ENCODE measurements around the gene MUC6.

Gene MUC6

GRCh38 chr11:1074244-1075221 is 38.0 kb upstream of the MUC6 start, which contains the start of gene MUC2:
Gene MUC2, plus strand, starts transcription at chr11:1074874.
- no peak for ATAC-seq
- H3K4me1 Mint-ChIP-seq: no peaks in the 10 kb centered on the region
- H3K9me3 Mint-ChIP-seq: no peaks in the 10 kb centered on the region
- no peaks in the 10 kb centered on the region for H3K36me3 Mint-ChIP-seq
- no peak for DNase-seq (ENCODE audit: low spot score in 2 of 2)
- no peak within 1 kb of the TSS for H3K27ac Mint-ChIP-seq
- H3K4me3 Mint-ChIP-seq: no peak within 1 kb of the TSS

- Mint-ChIP-seq H3K27ac (no peak overlapping the region), H3K4me1 (no peaks in the 10 kb centered on the region), H3K36me3 (no peaks in the 10 kb centered on the region), H3K9me3 (no peaks in the 10 kb centered on the region), H3K4me3 (no peak overlapping the region)
- ATAC-seq: no peak
- no peak for DNase-seq (ENCODE audit: low spot score in 2 of 2)
These were observed 37.3 kb upstream of the MUC6 start for GRCh38 chr11:1073851-1074243.

GRCh38 chr11:1073261-1073724 is 36.8 kb upstream of the MUC6 start:
- DNase-seq (ENCODE audit: low spot score in 2 of 2): no peak
- no peaks in the 10 kb centered on the region for H3K9me3 Mint-ChIP-seq
- no peaks in the 10 kb centered on the region for H3K36me3 Mint-ChIP-seq
- H3K27ac Mint-ChIP-seq: no peak overlapping the region
- H3K4me3 Mint-ChIP-seq: no peak overlapping the region
- H3K4me1 Mint-ChIP-seq: no peaks in the 10 kb centered on the region
- no peak for ATAC-seq

GRCh38 chr11:1072821-1073231 is 36.3 kb upstream of the MUC6 start:
- ATAC-seq (no peak), DNase-seq (ENCODE audit: low spot score in 2 of 2) (no peak)
- no peak overlapping the region for H3K27ac Mint-ChIP-seq
- H3K36me3 Mint-ChIP-seq: no peaks in the 10 kb centered on the region
- H3K9me3 Mint-ChIP-seq: no peaks in the 10 kb centered on the region
- no peak overlapping the region for H3K4me3 Mint-ChIP-seq
- H3K4me1 Mint-ChIP-seq: no peaks in the 10 kb centered on the region

DNA sequence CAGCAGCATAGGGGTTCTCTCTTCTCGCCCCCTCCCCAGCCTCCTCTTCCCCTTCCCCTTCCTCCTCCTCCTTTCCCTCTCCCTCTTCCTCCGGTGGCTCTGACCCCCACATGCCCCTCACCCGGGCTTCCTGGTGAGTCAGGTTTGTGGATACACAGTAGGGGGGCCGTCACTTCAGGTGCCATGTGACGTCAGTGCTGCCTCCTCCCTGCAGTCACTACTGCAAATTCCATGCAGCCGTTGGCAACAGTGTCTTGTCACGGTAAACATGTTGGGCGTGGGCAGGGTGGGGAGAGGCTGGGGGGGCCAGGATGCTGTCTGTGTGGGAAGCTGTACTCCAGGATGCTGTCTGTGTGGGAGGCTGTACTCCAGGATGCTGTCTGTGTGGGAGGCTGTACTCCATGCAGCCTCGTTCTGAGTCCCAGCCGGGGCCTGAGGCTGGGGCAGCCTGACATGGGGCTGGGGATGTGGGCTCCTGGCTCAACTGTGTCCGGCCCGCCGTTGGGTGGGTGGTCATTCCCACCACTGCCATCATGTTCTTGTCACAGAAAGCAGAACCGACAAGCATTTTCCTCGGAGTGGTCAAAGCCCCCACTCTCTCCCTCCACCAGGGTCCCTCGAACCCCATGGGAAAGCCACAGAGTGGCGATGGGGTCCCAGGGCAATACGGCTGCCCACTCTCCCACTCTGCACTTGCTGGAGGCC is 35.8 kb upstream of the MUC6 start:
- Mint-ChIP-seq H3K36me3 (no peaks in the 10 kb centered on the region), H3K9me3 (no peaks in the 10 kb centered on the region), H3K4me1 (no peaks in the 10 kb centered on the region), H3K4me3 (no peak overlapping the region), H3K27ac (no peak overlapping the region)
- DNase-seq (ENCODE audit: low spot score in 2 of 2) (no peak), ATAC-seq (no peak)

GRCh38 chr11:1071571-1072115 is 35.1 kb upstream of the MUC6 start:
- Mint-ChIP-seq H3K4me1 (no peaks in the 10 kb centered on the region), H3K27ac (no peak overlapping the region), H3K36me3 (no peaks in the 10 kb centered on the region), H3K4me3 (no peak overlapping the region), H3K9me3 (no peaks in the 10 kb centered on the region)
- no peak for ATAC-seq
- no peak for DNase-seq (ENCODE audit: low spot score in 2 of 2)

DNA sequence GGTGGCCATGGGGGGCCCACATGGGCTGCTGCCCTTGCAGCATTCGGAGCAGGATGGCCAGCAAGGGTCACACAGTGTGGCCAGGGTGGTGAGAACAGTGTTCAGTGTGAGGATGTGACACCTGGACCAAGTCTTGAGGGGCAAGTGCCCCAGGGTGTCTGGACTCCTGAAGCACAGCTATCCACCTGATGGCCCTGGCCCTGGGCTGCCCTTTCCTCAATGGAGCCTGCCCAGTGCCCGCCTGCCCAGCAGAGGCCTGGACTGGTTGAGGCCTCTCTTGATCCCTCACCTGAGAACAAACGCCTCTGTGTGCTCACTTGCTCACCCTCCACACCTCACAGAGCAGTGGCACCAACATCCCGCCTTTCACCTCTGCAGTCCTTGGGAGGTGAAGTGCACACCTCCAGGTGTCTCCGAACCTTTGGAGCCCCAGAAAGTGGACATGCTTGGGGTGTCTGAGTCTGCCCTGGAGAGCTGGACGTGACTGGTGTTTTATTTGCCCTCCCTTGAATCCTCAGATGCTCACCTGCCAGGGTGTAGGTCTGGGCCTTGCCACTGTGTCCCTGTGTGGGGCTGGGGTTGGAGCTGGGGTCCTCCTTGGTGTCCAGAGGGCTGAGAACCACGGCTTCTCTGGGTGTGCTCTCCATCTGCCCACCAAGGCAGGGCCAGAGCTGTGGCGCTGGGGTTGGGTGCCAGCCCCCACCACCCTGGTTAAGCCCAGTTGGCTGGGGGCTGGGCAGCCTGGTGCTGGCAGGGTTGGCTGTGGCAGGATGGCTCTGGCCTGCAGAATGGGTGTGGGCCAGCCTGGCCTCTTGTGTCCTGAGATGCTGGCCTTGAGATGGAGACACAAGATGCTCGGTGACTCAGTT is 34.3 kb upstream of the MUC6 start:
- no peak overlapping the region for H3K27ac Mint-ChIP-seq
- ATAC-seq (no peak), DNase-seq (ENCODE audit: low spot score in 2 of 2) (no peak)
- H3K4me3 Mint-ChIP-seq: no peak overlapping the region
- H3K4me1 Mint-ChIP-seq: no peaks in the 10 kb centered on the region
- no peaks in the 10 kb centered on the region for H3K36me3 Mint-ChIP-seq
- H3K9me3 Mint-ChIP-seq: no peaks in the 10 kb centered on the region

DNA sequence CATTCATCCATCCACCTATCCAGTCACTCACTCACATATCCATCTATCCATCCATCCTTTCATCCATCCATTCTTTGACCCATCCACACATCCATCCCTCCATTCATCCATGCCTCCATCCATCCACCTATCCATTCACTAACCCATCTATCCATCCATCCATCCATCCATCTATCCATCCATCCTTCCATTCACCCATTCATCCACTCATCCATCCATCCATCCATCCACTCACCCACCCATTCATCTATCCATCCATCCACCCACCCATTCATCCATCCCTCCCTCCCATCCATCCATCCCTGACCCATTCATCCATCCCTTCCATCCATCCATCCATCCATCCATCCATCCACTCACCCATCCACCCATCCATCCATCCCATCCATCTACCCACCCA is 33.2 kb upstream of the MUC6 start:
- Mint-ChIP-seq H3K9me3 (no peaks in the 10 kb centered on the region), H3K4me1 (no peaks in the 10 kb centered on the region), H3K27ac (no peak overlapping the region), H3K36me3 (no peaks in the 10 kb centered on the region), H3K4me3 (no peak overlapping the region)
- ATAC-seq (no peak), DNase-seq (ENCODE audit: low spot score in 2 of 2) (no peak)

GRCh38 chr11:1067812-1068496 is 31.4 kb upstream of the MUC6 start:
- Mint-ChIP-seq H3K4me3 (no peak overlapping the region), H3K4me1 (no peaks in the 10 kb centered on the region), H3K27ac (no peak overlapping the region), H3K36me3 (no peaks in the 10 kb centered on the region), H3K9me3 (no peaks in the 10 kb centered on the region)
- DNase-seq (ENCODE audit: low spot score in 2 of 2): no peak
- ATAC-seq: no peak

GRCh38 chr11:1064167-1064566 is 27.6 kb upstream of the MUC6 start:
- no peak for ATAC-seq
- Mint-ChIP-seq H3K9me3 (peaks cover 5% of the 10 kb centered on the region), H3K27ac (no peak overlapping the region)

GRCh38 chr11:1062075-1062820 is 25.7 kb upstream of the MUC6 start:
- no peaks in the 10 kb centered on the region for H3K36me3 Mint-ChIP-seq
- H3K9me3 Mint-ChIP-seq: peaks cover 5% of the 10 kb centered on the region
- H3K4me1 Mint-ChIP-seq: no peaks in the 10 kb centered on the region
- no peak overlapping the region for H3K4me3 Mint-ChIP-seq
- no peak overlapping the region for H3K27ac Mint-ChIP-seq
- no peak for ATAC-seq
- DNase-seq (ENCODE audit: low spot score in 2 of 2): no peak

More at GRCh38 chr11:1064167-1064566, 27.6 kb upstream of the MUC6 start:
- Mint-ChIP-seq H3K4me1 (no peaks in the 10 kb centered on the region), H3K4me3 (no peak overlapping the region), H3K36me3 (no peaks in the 10 kb centered on the region)
- no peak for DNase-seq (ENCODE audit: low spot score in 2 of 2)

DNA sequence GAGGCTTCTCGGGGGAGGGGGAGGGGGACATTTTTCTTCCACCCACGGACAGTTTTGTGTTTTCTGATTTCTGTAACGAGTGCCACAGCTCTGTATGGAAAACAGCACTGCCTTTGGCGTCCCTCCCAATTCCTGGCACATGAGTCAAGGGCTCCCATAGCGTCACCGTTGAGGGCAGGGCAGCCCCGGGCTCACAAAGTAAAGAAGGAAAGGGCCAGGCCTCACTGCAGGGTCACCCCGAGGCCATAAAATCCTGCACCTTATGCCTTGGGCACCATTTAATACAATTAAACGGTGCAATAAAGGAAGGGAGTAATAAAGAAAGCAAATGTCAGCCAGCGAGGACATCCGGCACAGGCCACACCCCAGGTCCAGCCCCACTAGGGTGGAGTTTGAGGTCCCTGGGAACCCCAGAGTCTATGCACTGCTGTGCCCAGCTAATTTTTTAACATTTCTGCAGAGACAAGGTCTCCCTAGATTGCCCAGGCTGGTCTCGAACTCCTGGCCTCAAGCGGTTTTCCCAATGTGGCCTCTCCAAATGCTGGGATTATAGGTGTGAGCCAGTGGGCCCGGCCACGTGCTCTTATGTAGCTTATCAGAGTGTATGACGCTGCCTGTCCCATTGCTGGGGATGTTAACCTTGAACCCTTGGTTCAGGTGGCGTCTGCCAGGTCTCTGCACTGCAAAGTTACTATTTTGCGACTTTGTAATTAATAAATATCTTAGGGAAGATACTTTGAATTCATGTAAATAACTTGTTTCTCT is 24.5 kb upstream of the MUC6 start:
- no peak for DNase-seq (ENCODE audit: low spot score in 2 of 2)
- H3K9me3 Mint-ChIP-seq: peaks cover 5% of the 10 kb centered on the region
- ATAC-seq: no peak
- no peak overlapping the region for H3K27ac Mint-ChIP-seq
- H3K4me1 Mint-ChIP-seq: no peaks in the 10 kb centered on the region
- H3K36me3 Mint-ChIP-seq: no peaks in the 10 kb centered on the region
- no peak overlapping the region for H3K4me3 Mint-ChIP-seq

GRCh38 chr11:1060410-1060809 is 23.9 kb upstream of the MUC6 start:
- ATAC-seq: no peak
- Mint-ChIP-seq H3K4me3 (no peak overlapping the region), H3K36me3 (no peaks in the 10 kb centered on the region), H3K9me3 (peaks cover 5% of the 10 kb centered on the region), H3K27ac (no peak overlapping the region), H3K4me1 (no peaks in the 10 kb centered on the region)
- no peak for DNase-seq (ENCODE audit: low spot score in 2 of 2)

Measured in stimulated activated effector memory CD8-positive, alpha-beta T cell treated with anti-CD3 and anti-CD28 coated beads, Interleukin-12 subunit alpha, Interleukin-12 subunit beta, amount 100 ng/mL, for 72 hours (primary cell).